Common myeloid progenitor, CD34-positive (primary cell): Measurements from ENCODE around the gene NRDC.
"Not testable (repeated sequence)": the region's sequence is repeated elsewhere in the genome, so short reads cannot be mapped to it uniquely, and the experiment has no call there.

Source experiments
- CTCF ChIA-PET: fragments of 350-600 bp; sonication (Branson Sonifier 250); formaldehyde crosslinking; loops from one replicate; lab custom pipeline; 2021; ENCODE audit warnings: antibody characterized with exemption; lab: Charles Lee
- POLR2A ChIA-PET: fragments of 350-600 bp; sonication (Branson Sonifier 250); formaldehyde crosslinking; loops from one replicate; lab custom pipeline; 2021; ENCODE audit warnings: antibody characterized with exemption; lab: Charles Lee
- DNase-seq, 3 donors: peaks; one replicate each; pipeline versions ENCODE4 v3.0.0 to v3.0.0-alpha.2; 2013
- H3K27ac ChIP-seq, 2 experiments: 1 replicate in 1 of 2; 2 replicates in 1 of 2; pipeline ENCODE4 v1.7.0; 2013; ENCODE audit warnings: inconsistent platforms in 2 of 2, low read length in 2 of 2, mild to moderate bottlenecking in 2 of 2, low read depth in 1 of 2, moderate library complexity in 1 of 2; ENCODE audit not compliant: severe bottlenecking in 2 of 2, insufficient read depth in 1 of 2, poor library complexity in 1 of 2
- H3K27me3 ChIP-seq, 5 experiments: replicated peaks in 2 of 5; 1 replicate in 3 of 5; 2 replicates in 2 of 5; pipeline versions ENCODE4 v1.6.1 to v1.7.0; 2013; ENCODE audit warnings: low read length in 4 of 5, mild to moderate bottlenecking in 2 of 5, moderate library complexity in 2 of 5, inconsistent platforms in 1 of 5; ENCODE audit not compliant: insufficient read depth in 5 of 5, control insufficient read depth in 4 of 5
- H3K36me3 ChIP-seq, 4 experiments: 1 replicate in 2 of 4; 2 replicates in 2 of 4; pipeline versions ENCODE4 v1.6.1 to v1.7.0; 2013; ENCODE audit warnings: low read length in 3 of 4, control low read depth in 1 of 4, mild to moderate bottlenecking in 1 of 4; ENCODE audit not compliant: control insufficient read depth in 4 of 4, insufficient read depth in 4 of 4
- H3K4me1 ChIP-seq, 4 experiments: 1 replicate in 3 of 4; 2 replicates in 1 of 4; pipeline versions ENCODE4 v1.6.1 to v1.7.1; 2013; ENCODE audit warnings: low read length in 3 of 4, mild to moderate bottlenecking in 3 of 4, control low read depth in 1 of 4, inconsistent platforms in 1 of 4, moderate library complexity in 1 of 4; ENCODE audit not compliant: control insufficient read depth in 4 of 4, insufficient read depth in 4 of 4; ENCODE audit errors: control extremely low read depth in 1 of 4
- H3K4me3 ChIP-seq, 7 experiments: 1 replicate in 4 of 7; 2 replicates in 3 of 7; pipeline versions ENCODE4 v1.5.1 to v1.7.0; 2013; ENCODE audit warnings: mild to moderate bottlenecking in 7 of 7, low read length in 6 of 7, moderate library complexity in 6 of 7, inconsistent platforms in 2 of 7, low read depth in 2 of 7, control low read depth in 1 of 7; ENCODE audit not compliant: insufficient read depth in 4 of 7, control insufficient read depth in 1 of 7; ENCODE audit errors: extremely low read depth in 1 of 7
- H3K9me3 ChIP-seq, 5 experiments: 1 replicate in 4 of 5; 2 replicates in 1 of 5; pipeline versions ENCODE4 v1.6.1 to v1.7.1; 2013; ENCODE audit warnings: low read length in 4 of 5, mild to moderate bottlenecking in 2 of 5, inconsistent platforms in 1 of 5, low read depth in 1 of 5, moderate library complexity in 1 of 5; ENCODE audit not compliant: control insufficient read depth in 4 of 5, insufficient read depth in 2 of 5; ENCODE audit errors: control extremely low read depth in 1 of 5
- WGBS: methylation state at CpG from one replicate; pipeline ENCODE4 v1.1.5; 2013; ENCODE audit not compliant: insufficient coverage; 5-methylcytosine and 5-hydroxymethylcytosine counted together

Gene NRDC

GRCh38 chr1:51878308-51878615, 265 bp downstream of the NRDC start:
- Histone ChIP-seq H3K27ac (peak overlapping the region; percentile 98 to 99), H3K4me1 (peaks cover 18 to 43% (median 25%) of the 10 kb centered on the region in 4 experiments), H3K4me3 (peak overlapping the region; percentile 87 to 100 (median 95)), H3K27me3 (peaks cover 0 to 2% (median 0%) of the 10 kb centered on the region in 5 experiments), H3K36me3 (peaks cover 0 to 8% (median 1%) of the 10 kb centered on the region in 4 experiments), H3K9me3 (no peaks in the 10 kb centered on the region)
- CTCF ChIA-PET, result interaction anchor here (1.0 kb wide), 1 partner anchor 16 kb away, joined by 3 read pairs; no protein-coding TSS in a partner anchor
- 2% methylated on average over 17 of the region's 17 CpGs for WGBS
- POLR2A ChIA-PET, result interaction anchor here (1.0 kb wide), 1 partner anchor 14 kb away, joined by 4 read pairs; no protein-coding TSS in a partner anchor
- no peak for DNase-seq

- Histone ChIP-seq H3K27me3 (peaks cover 0 to 2% (median 0%) of the 10 kb centered on the region in 5 experiments), H3K4me1 (peaks cover 18 to 43% (median 25%) of the 10 kb centered on the region in 4 experiments), H3K36me3 (peaks cover 0 to 13% (median 1%) of the 10 kb centered on the region in 4 experiments), H3K9me3 (no peaks in the 10 kb centered on the region), H3K27ac (peak overlapping the region; percentile 98 to 99), H3K4me3 (peak overlapping the region; percentile 87 to 100 (median 95))
- ChIA-PET CTCF (interaction anchor here (0.6 to 1.0 kb wide), 3 partner anchors 15 to 103 kb away, joined by 3 read pairs; no protein-coding TSS in a partner anchor), POLR2A (interaction anchor here (1.0 to 1.3 kb wide), 2 partner anchors 13 to 14 kb away, joined by 4 to 6 read pairs; no protein-coding TSS in a partner anchor)
- WGBS, result 15% methylated on average over 14 of the region's 21 CpGs
- peak in 2 of 3 donors; percentile 17 to 28 for DNase-seq
Measured at GRCh38 chr1:51877434-51878307, 856 bp downstream of the NRDC start.

DNA sequence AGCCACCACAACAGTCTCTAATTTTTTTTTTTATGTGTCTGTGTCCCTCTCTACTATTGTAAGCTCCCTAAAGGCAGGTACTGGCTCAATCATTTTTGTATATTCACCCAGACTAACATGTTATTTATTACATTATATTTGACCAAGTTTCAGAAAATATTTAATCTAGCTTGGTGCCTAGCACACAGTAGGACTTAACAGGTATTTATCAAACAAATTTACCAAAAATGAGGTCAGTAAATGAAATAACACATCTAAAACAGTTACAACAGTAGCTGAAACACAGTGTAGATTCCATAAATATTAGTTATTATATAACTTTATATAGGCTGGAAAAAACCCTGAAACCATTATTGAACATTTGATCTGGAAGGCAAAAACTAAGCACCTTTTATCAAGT, 2.7 kb downstream of the NRDC start:
- Histone ChIP-seq H3K4me1 (peaks cover 18 to 43% (median 25%) of the 10 kb centered on the region in 4 experiments), H3K27ac (peak overlapping the region; percentile 55 to 99), H3K4me3 (peak overlapping the region in 4 of 7 experiments; percentile 6 to 59 (median 58)), H3K27me3 (no peaks in the 10 kb centered on the region), H3K36me3 (peaks cover 0 to 13% (median 2%) of the 10 kb centered on the region in 4 experiments), H3K9me3 (no peaks in the 10 kb centered on the region)
- DNase-seq, result no peak
- CTCF ChIA-PET, result interaction anchor here (0.7 to 1.3 kb wide), 3 partner anchors 17 to 332 kb away, joined by 3 to 4 read pairs (median 3); no protein-coding TSS in a partner anchor
- POLR2A ChIA-PET, result no interaction called here

DNA sequence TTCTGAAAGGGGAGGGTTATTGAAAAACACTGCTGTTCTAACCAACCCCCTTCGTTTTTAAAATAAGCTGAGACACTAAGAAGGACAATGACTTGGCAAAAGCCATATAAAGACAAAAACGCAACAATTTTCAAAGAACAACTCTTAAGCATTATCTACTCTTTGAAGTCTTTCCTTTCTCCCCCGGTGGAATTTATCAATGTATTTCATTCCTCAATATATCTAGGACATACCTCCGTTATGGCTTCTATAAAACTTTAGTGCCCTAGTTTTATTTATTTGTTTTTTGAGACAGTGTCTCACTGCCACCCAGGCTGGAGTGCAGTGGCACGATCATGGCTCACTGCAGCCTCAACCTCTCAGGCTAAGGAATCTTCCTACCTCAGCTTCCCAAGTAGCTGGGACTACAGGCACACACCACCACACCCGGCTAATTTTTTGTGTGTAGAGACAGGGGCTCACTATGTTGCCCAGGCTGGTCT, 3.2 kb downstream of the NRDC start:
- ChIA-PET POLR2A (no interaction called here), CTCF (interaction anchor here (0.7 to 1.3 kb wide), 3 partner anchors 16 to 332 kb away, joined by 3 to 4 read pairs (median 3); no protein-coding TSS in a partner anchor)
- 11% methylated on average over 3 of the region's 6 CpGs for WGBS
- peaks cover 18 to 43% (median 25%) of the 10 kb centered on the region in 4 experiments for H3K4me1 ChIP-seq
- peak; percentile 29 to 69 (median 63) for DNase-seq
- no peaks in the 10 kb centered on the region for H3K27me3 ChIP-seq
- H3K9me3 ChIP-seq, result no peaks in the 10 kb centered on the region
- peak overlapping the region; percentile 55 to 99 for H3K27ac ChIP-seq
- peaks cover 0 to 13% (median 3%) of the 10 kb centered on the region in 4 experiments for H3K36me3 ChIP-seq
- peak overlapping the region in 4 of 7 experiments; percentile 6 to 59 (median 58) for H3K4me3 ChIP-seq

GRCh38 chr1:51873270-51873669, 5.3 kb downstream of the NRDC start:
- H3K27ac ChIP-seq, DNase-seq, H3K4me3 ChIP-seq, POLR2A ChIA-PET, H3K9me3 ChIP-seq, CTCF ChIA-PET, H3K27me3 ChIP-seq: not testable (repeated sequence)
- WGBS, result 100% methylated on average over 1 of the region's 1 CpG
- peaks cover 2 to 21% (median 4%) of the 10 kb centered on the region in 4 experiments for H3K36me3 ChIP-seq
- H3K4me1 ChIP-seq, result peaks cover 15 to 35% (median 19%) of the 10 kb centered on the region in 4 experiments

- Histone ChIP-seq H3K27me3 (no peaks in the 10 kb centered on the region), H3K4me3 (no peak overlapping the region), H3K4me1 (peaks cover 6 to 19% (median 13%) of the 10 kb centered on the region in 4 experiments), H3K9me3 (no peaks in the 10 kb centered on the region), H3K36me3 (peaks cover 2 to 21% (median 4%) of the 10 kb centered on the region in 4 experiments), H3K27ac (no peak overlapping the region)
- POLR2A ChIA-PET, result no interaction called here
- no peak for DNase-seq
- 100% methylated on average over 5 of the region's 6 CpGs for WGBS
- CTCF ChIA-PET, result no interaction called here
Measured at GRCh38 chr1:51871351-51871975, 7.1 kb downstream of the NRDC start.
